Neural crest cell (in vitro differentiated cells): ENCODE data around the gene LIN54. TPM values are rescaled to one million over a fixed set of nuclear protein-coding genes. Genes with fewer than 3 reads are reported as not detected.
"Not testable (repeated sequence)": the region's sequence is repeated elsewhere in the genome, so short reads cannot be mapped to it uniquely, and the experiment has no call there.

Source experiments
- DNase-seq: peaks from one replicate; pipeline ENCODE4 v3.0.0; 2021; ENCODE audit warnings: low read depth, mixed read lengths, low spot score
- H3K27ac Mint-ChIP-seq: one replicate; pipeline ENCODE4 v1.8.0; 2021; ENCODE audit warnings: mild to moderate bottlenecking, mixed read lengths; ENCODE audit not compliant: unreplicated experiment
- H3K27me3 Mint-ChIP-seq: 2 replicates; pipeline ENCODE4 v1.8.0; 2021; ENCODE audit warnings: low read depth, mild to moderate bottlenecking, mixed read lengths
- H3K36me3 Mint-ChIP-seq: 2 replicates; pipeline ENCODE4 v1.8.0; 2021; ENCODE audit warnings: low read depth, mild to moderate bottlenecking, mixed read lengths
- H3K4me1 Mint-ChIP-seq: 2 replicates; pipeline ENCODE4 v1.8.0; 2021; ENCODE audit warnings: mixed read lengths
- H3K4me3 Mint-ChIP-seq: one replicate; pipeline ENCODE4 v1.8.0; 2021; ENCODE audit warnings: mild to moderate bottlenecking, mixed read lengths
- H3K9me3 Mint-ChIP-seq: 2 replicates; pipeline ENCODE4 v1.8.0; 2021; ENCODE audit warnings: mixed read lengths
- CTCF ChIP-seq: fragments of 200-600 bp; sonication (generic); conservative IDR thresholded peaks from 2 replicates; pipeline ENCODE4 v1.5.0; 2021; ENCODE audit warnings: antibody characterized with exemption, mild to moderate bottlenecking
- long read RNA-seq: library from polyadenylated mRNA; unstranded; transcript quantifications from one replicate; pipeline ENCODE4 v2.0.0, GENCODE V29; 2020
- total RNA-seq: library from RNA; stranded (reverse); gene quantifications from 2 replicates; pipeline ENCODE4 v1.2.1, GENCODE V29; 2021

LIN54 gene
- 20.8 and 23.0 TPM in 2 replicates for total RNA-seq
- long read RNA-seq, partial matches to known transcripts = 4 of 10 reads
- long read RNA-seq, other reads (novel, unspliced or antisense) = 4 of 10 reads

GRCh38 chr4:83010522-83011318 lies at the start of gene LIN54:
LIN54 (minus strand) TSS chr4:83010823; CDS start chr4:82984844, 25,979 bp downstream.
- H3K27ac Mint-ChIP-seq = peak within 1 kb of the TSS; percentile 93
- no peaks in the 10 kb centered on the region for H3K9me3 Mint-ChIP-seq
- peaks cover 46% of the 10 kb centered on the region for H3K4me1 Mint-ChIP-seq
- no peaks in the 10 kb centered on the region for H3K27me3 Mint-ChIP-seq
- no peak for TF ChIP-seq CTCF
- H3K4me3 Mint-ChIP-seq = peak within 1 kb of the TSS; percentile 92
- DNase-seq = peak; percentile 61
- no peaks in the 10 kb centered on the region for H3K36me3 Mint-ChIP-seq

DNA sequence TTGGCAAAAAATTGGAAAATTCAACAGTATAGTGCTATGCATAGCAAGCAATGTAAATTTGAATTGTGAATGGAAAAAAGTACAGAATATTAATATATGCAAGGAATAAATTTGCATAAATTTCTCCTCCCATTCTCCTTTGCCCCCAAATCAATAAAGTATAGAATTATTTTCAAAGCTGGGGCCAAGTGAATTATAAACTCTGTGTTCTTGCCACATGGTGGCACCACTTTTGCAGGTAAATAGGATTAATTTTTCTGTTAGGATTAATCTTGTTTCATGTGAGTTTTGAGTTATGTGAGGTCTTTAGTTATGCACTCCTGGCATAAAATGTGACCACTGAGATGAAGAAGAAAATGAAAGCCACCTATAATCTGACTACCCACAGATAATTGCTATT lies 44.3 kb upstream of the LIN54 start:
- no peaks in the 10 kb centered on the region for H3K4me1 Mint-ChIP-seq
- no peak overlapping the region for H3K4me3 Mint-ChIP-seq
- no peak overlapping the region for H3K27ac Mint-ChIP-seq
- H3K36me3 Mint-ChIP-seq = peaks cover 28% of the 10 kb centered on the region
- no peaks in the 10 kb centered on the region for H3K9me3 Mint-ChIP-seq
- no peak for DNase-seq
- H3K27me3 Mint-ChIP-seq = no peaks in the 10 kb centered on the region
- peak; percentile 59 for TF ChIP-seq CTCF

GRCh38 chr4:83048781-83049180 lies 38.2 kb upstream of the LIN54 start:
- not testable (repeated sequence) for H3K27ac Mint-ChIP-seq, H3K27me3 Mint-ChIP-seq, H3K4me1 Mint-ChIP-seq, H3K9me3 Mint-ChIP-seq, DNase-seq, H3K4me3 Mint-ChIP-seq
- peaks cover 23% of the 10 kb centered on the region for H3K36me3 Mint-ChIP-seq

- no peak for DNase-seq
- Mint-ChIP-seq H3K4me3 (no peak overlapping the region), H3K9me3 (no peaks in the 10 kb centered on the region), H3K27ac (no peak overlapping the region), H3K4me1 (no peaks in the 10 kb centered on the region), H3K36me3 (peaks cover 13% of the 10 kb centered on the region), H3K27me3 (no peaks in the 10 kb centered on the region)
- no peak for TF ChIP-seq CTCF
Measured at GRCh38 chr4:83046693-83047473, 36.3 kb upstream of the LIN54 start.

GRCh38 chr4:83043801-83044407 lies 33.3 kb upstream of the LIN54 start:
- H3K4me1 Mint-ChIP-seq = no peaks in the 10 kb centered on the region
- DNase-seq = no peak
- H3K27me3 Mint-ChIP-seq = no peaks in the 10 kb centered on the region
- no peak overlapping the region for H3K4me3 Mint-ChIP-seq
- no peaks in the 10 kb centered on the region for H3K36me3 Mint-ChIP-seq
- no peak for TF ChIP-seq CTCF
- H3K27ac Mint-ChIP-seq = no peak overlapping the region
- no peaks in the 10 kb centered on the region for H3K9me3 Mint-ChIP-seq

DNA sequence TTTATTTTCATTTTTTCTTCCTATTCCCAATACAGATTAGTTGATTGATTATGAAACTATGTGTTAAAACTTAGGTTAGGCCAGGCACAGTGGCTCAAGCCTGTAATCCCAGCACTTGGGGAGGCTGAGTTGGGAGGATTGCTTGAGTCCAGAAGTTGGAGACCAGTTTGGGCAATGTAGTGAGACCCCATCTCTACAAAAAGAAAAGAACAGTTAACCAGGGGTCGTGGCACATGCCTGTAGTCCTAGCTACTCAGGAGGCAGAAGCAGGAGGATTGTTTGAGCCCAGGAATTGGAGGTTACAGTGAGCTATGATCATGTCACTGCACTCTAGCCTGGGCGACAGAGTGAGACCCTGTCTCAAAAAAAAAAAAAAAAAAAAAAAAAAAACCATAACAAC lies 32.5 kb upstream of the LIN54 start:
- H3K4me3 Mint-ChIP-seq, H3K27me3 Mint-ChIP-seq, H3K27ac Mint-ChIP-seq, DNase-seq, H3K4me1 Mint-ChIP-seq, H3K9me3 Mint-ChIP-seq, H3K36me3 Mint-ChIP-seq: not testable (repeated sequence)
